Natural killer cell (primary cell): ENCODE data around the gene KIF19. TPM values are rescaled to one million over a fixed set of nuclear protein-coding genes. Genes with fewer than 3 reads are reported as not detected.

Experiments
- ATAC-seq, 3 donors: fragments of 150-1000 bp in 2 of 3; fragments of 200-7000 bp in 1 of 3; cut with Tn5 transposase; 1 replicate in 1 of 3; 2 replicates in 2 of 3; pipeline ENCODE4 v1.10.0; 2021; ENCODE audit warnings: mild to moderate bottlenecking in 2 of 3, moderate library complexity in 2 of 3
- DNase-seq, 2 donors: peaks; one replicate each; pipeline versions ENCODE4 v3.0.0 to v3.0.0-alpha.2; 2013 to 2021; ENCODE audit warnings: mixed read lengths in 1 of 2
- H3K27ac ChIP-seq: one replicate; pipeline ENCODE4 v1.5.1; 2013; ENCODE audit warnings: mild to moderate bottlenecking, low read length
- H3K27me3 ChIP-seq: one replicate; pipeline ENCODE4 v1.6.1; 2013; ENCODE audit warnings: low read length; ENCODE audit not compliant: control insufficient read depth, insufficient read depth
- H3K36me3 ChIP-seq: one replicate; pipeline ENCODE4 v1.6.1; 2013; ENCODE audit warnings: low read length; ENCODE audit not compliant: control insufficient read depth, insufficient read depth
- H3K4me1 ChIP-seq: one replicate; pipeline ENCODE4 v1.6.1; 2013; ENCODE audit warnings: low read length; ENCODE audit not compliant: control insufficient read depth, insufficient read depth
- H3K4me3 ChIP-seq: one replicate; pipeline ENCODE4 v1.5.1; 2013; ENCODE audit warnings: low read length
- H3K9me3 ChIP-seq: one replicate; pipeline ENCODE4 v1.6.1; 2013; ENCODE audit warnings: low read length; ENCODE audit not compliant: control insufficient read depth, insufficient read depth
- H3K27ac Mint-ChIP-seq, 2 donors: one replicate each; pipeline ENCODE4 v1.8.0; 2022; ENCODE audit warnings: mild to moderate bottlenecking in 2 of 2, mixed read lengths in 2 of 2, moderate library complexity in 1 of 2
- H3K27me3 Mint-ChIP-seq, 2 donors: one replicate each; pipeline ENCODE4 v1.8.0; 2022; ENCODE audit warnings: low read depth in 2 of 2, mixed read lengths in 2 of 2
- H3K36me3 Mint-ChIP-seq: one replicate; pipeline ENCODE4 v1.8.0; 2022; ENCODE audit warnings: mixed read lengths
- H3K4me1 Mint-ChIP-seq, 2 donors: one replicate each; pipeline ENCODE4 v1.8.0; 2022; ENCODE audit warnings: mixed read lengths in 2 of 2
- H3K4me3 Mint-ChIP-seq: one replicate; pipeline ENCODE4 v1.8.0; 2022; ENCODE audit warnings: mild to moderate bottlenecking, moderate library complexity, mixed read lengths
- H3K9me3 Mint-ChIP-seq, 2 donors: one replicate each; pipeline ENCODE4 v1.8.0; 2022; ENCODE audit warnings: mixed read lengths in 2 of 2
- CTCF ChIP-seq: fragments of 200-600 bp; IDR thresholded peaks from one replicate; pipeline ENCODE4 v1.8.0; 2022; ENCODE audit warnings: antibody characterized with exemption
- WGBS: methylation state at CpG from one replicate; pipeline ENCODE4 v1.1.7; 2013; ENCODE audit warnings: missing lambda C conversion rate; ENCODE audit not compliant: insufficient coverage; 5-methylcytosine and 5-hydroxymethylcytosine counted together
- intact Hi-C: fragments of 100-400 bp; cut with micrococcal nuclease; formaldehyde crosslinking; loops from one replicate; pipeline ENCODE4 v1.14.2; 2022
- total RNA-seq, 4 donors: library from RNA; stranded (reverse); fragments of 120-200 nt in 1 of 4; gene quantifications; one replicate each; pipeline versions ENCODE4 v1.2.3 to v1.2.4, GENCODE V29; 2013 to 2022

Gene KIF19
- total RNA-seq, 3 donors from 2014 or later (not counting 1 experiment from before 2014, with no cell fraction given) = 1.7 to 7.1 (median 6.1) TPM

- Histone ChIP-seq H3K27me3 (no peaks in the 10 kb centered on the region), H3K4me1 (peaks cover 4% of the 10 kb centered on the region), H3K9me3 (no peaks in the 10 kb centered on the region), H3K27ac (no peak overlapping the region), H3K4me3 (no peak overlapping the region), H3K36me3 (no peaks in the 10 kb centered on the region)
- ATAC-seq (no peak), DNase-seq (no peak)
- Mint-ChIP-seq H3K4me1 (peaks cover 6% of the 10 kb centered on the region in 2 donors), H3K27ac (no peak overlapping the region), H3K27me3 (no peaks in the 10 kb centered on the region), H3K36me3 (no peaks in the 10 kb centered on the region), H3K4me3 (no peak overlapping the region), H3K9me3 (no peaks in the 10 kb centered on the region)
- WGBS = 95% methylated on average over 12 of the region's 12 CpGs
- TF ChIP-seq CTCF = no peak
- intact Hi-C loops = loop anchor here (10.0 kb wide), 2 partner anchors 45 to 185 kb away; no protein-coding TSS in a partner anchor
Observed at GRCh38 chr17:74309902-74310301, 16.1 kb upstream of the KIF19 start.

GRCh38 chr17:74314877-74315276 is 11.1 kb upstream of the KIF19 start:
- WGBS = 89% methylated on average over 15 of the region's 15 CpGs
- Histone ChIP-seq H3K27me3 (no peaks in the 10 kb centered on the region), H3K4me3 (no peak overlapping the region), H3K36me3 (no peaks in the 10 kb centered on the region), H3K4me1 (no peaks in the 10 kb centered on the region), H3K9me3 (no peaks in the 10 kb centered on the region), H3K27ac (no peak overlapping the region)
- Mint-ChIP-seq H3K4me1 (no peaks in the 10 kb centered on the region), H3K36me3 (no peaks in the 10 kb centered on the region), H3K27me3 (no peaks in the 10 kb centered on the region), H3K27ac (no peak overlapping the region), H3K4me3 (no peak overlapping the region), H3K9me3 (no peaks in the 10 kb centered on the region)
- intact Hi-C loops = no loop called here
- DNase-seq = no peak
- ATAC-seq = no peak
- no peak for TF ChIP-seq CTCF

- no peaks in the 10 kb centered on the region for H3K36me3 ChIP-seq
- H3K4me3 ChIP-seq = no peak overlapping the region
- TF ChIP-seq CTCF = no peak
- H3K4me1 Mint-ChIP-seq = no peaks in the 10 kb centered on the region
- 77% methylated on average over 10 of the region's 10 CpGs for WGBS
- H3K9me3 Mint-ChIP-seq = no peaks in the 10 kb centered on the region
- ATAC-seq (no peak), DNase-seq (no peak)
- H3K4me3 Mint-ChIP-seq = no peak overlapping the region
- H3K27ac ChIP-seq = no peak overlapping the region
- no peaks in the 10 kb centered on the region for H3K27me3 ChIP-seq
- no peaks in the 10 kb centered on the region for H3K27me3 Mint-ChIP-seq
- intact Hi-C loops = no loop called here
- H3K27ac Mint-ChIP-seq = no peak overlapping the region
- H3K4me1 ChIP-seq = no peaks in the 10 kb centered on the region
- no peaks in the 10 kb centered on the region for H3K36me3 Mint-ChIP-seq
- H3K9me3 ChIP-seq = no peaks in the 10 kb centered on the region
Observed at GRCh38 chr17:74316220-74316619, 9.8 kb upstream of the KIF19 start.

- Mint-ChIP-seq H3K27me3 (peaks cover 0 to 5% of the 10 kb centered on the region in 2 donors), H3K9me3 (no peaks in the 10 kb centered on the region), H3K36me3 (no peaks in the 10 kb centered on the region), H3K4me1 (no peaks in the 10 kb centered on the region), H3K4me3 (no peak overlapping the region), H3K27ac (no peak overlapping the region)
- no peak overlapping the region for H3K27ac ChIP-seq
- no peaks in the 10 kb centered on the region for H3K36me3 ChIP-seq
- intact Hi-C loops = no loop called here
- H3K27me3 ChIP-seq = no peaks in the 10 kb centered on the region
- no peaks in the 10 kb centered on the region for H3K9me3 ChIP-seq
- no peak overlapping the region for H3K4me3 ChIP-seq
- no peaks in the 10 kb centered on the region for H3K4me1 ChIP-seq
- ATAC-seq = no peak
- TF ChIP-seq CTCF = no peak
- no peak for DNase-seq
- WGBS = 76% methylated on average over 16 of the region's 16 CpGs
Observed at GRCh38 chr17:74317071-74317470, 9.0 kb upstream of the KIF19 start.
